ENCODE measurements around the gene KLHL29. TPM values are rescaled to one million over a fixed set of nuclear protein-coding genes. Genes with fewer than 3 reads are reported as not detected.

Gene KLHL29
- total RNA-seq, 2 donors from 2014 or later = 2.9 to 4.6 TPM

GRCh38 chr2:23530206-23530908 is 145.4 kb downstream of the KLHL29 start:
- ATAC-seq (no peak), DNase-seq (no peak)
- intact Hi-C loops (cut with DNase I, micrococcal nuclease) = no loop called here

- ATAC-seq (peak; percentile 71), DNase-seq (no peak)
- intact Hi-C loops (cut with DNase I, micrococcal nuclease) = no loop called here
These were observed 145.9 kb downstream of the KLHL29 start for GRCh38 chr2:23530909-23531276.

DNA sequence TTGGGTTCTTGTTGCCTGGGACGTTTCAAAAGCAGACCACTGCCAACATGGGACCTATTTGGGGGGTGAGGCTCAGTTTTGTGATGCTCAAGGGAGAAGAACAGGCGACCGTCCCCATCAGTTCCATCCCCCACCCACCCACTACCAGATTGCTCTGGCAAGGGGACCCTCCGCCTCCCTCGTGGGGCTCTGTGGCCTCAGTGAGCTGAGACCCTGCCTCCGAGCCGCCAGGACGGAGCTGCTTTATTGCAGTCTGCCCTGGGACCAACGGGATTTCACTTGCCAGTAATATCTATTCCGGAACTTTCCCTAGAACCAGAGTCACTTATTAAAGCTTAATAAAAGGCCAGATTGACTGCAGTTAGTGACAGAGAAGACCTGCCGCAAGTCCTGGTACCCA is 146.3 kb downstream of the KLHL29 start:
- ATAC-seq = no peak
- intact Hi-C loops (cut with DNase I, micrococcal nuclease) = no loop called here
- no peak for DNase-seq

DNA sequence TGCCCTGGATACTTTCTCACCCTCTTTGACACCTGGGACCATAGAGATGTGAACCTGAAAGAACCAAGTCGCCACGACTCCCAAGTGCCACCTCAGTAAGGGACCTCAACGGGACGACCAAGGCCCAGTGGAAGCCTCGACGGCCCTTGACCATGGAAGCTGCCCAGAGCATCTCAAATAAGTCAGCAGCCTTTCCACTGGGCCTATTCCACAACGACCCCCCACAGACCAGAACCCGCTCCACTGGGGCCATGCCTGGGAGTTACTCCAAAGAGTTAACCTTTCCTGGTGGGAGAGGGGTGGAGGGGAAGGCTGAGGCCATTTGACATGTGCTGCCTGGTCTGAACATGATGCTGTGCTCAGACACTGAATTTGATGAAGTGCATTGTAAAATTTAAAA is 146.9 kb downstream of the KLHL29 start:
- no peak for DNase-seq
- intact Hi-C loops (cut with DNase I, micrococcal nuclease) = no loop called here
- ATAC-seq = no peak

- intact Hi-C loops (cut with DNase I, micrococcal nuclease) = no loop called here
- ATAC-seq = no peak
These were observed 147.7 kb downstream of the KLHL29 start for GRCh38 chr2:23532391-23533337.

GRCh38 chr2:23533338-23533695 is 148.3 kb downstream of the KLHL29 start:
- ATAC-seq (no peak), DNase-seq (no peak)
- intact Hi-C loops (cut with DNase I, micrococcal nuclease) = no loop called here

More at GRCh38 chr2:23532391-23533337, 147.7 kb downstream of the KLHL29 start:
- peak in 1 of 2 donors; percentile 24 for DNase-seq

- DNase-seq (no peak), ATAC-seq (no peak)
- intact Hi-C loops (cut with DNase I, micrococcal nuclease) = no loop called here
These were observed 149.8 kb downstream of the KLHL29 start for GRCh38 chr2:23534771-23535170.

DNA sequence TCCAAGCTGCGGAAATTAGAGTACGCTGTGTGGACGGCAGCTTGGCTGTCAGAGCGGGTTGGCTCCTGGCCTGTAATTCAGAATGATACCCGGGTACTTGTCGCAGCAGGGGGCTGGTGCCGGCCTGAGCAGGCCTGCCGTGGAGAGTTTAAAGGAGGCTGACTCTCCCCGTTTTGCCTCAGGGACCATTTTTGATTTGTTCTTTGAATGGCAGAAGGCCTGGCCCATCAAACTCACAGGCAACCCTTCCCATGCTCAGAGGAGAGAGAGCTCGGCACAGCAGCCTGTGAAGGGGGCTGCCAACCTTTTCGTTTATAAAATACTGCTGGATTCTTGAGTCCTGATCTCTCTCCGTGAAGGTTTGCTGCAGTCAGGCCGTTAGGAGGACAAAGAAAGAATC is 151.3 kb downstream of the KLHL29 start:
- DNase-seq (no peak), ATAC-seq (no peak)
- intact Hi-C loops (cut with DNase I, micrococcal nuclease) = no loop called here

DNA sequence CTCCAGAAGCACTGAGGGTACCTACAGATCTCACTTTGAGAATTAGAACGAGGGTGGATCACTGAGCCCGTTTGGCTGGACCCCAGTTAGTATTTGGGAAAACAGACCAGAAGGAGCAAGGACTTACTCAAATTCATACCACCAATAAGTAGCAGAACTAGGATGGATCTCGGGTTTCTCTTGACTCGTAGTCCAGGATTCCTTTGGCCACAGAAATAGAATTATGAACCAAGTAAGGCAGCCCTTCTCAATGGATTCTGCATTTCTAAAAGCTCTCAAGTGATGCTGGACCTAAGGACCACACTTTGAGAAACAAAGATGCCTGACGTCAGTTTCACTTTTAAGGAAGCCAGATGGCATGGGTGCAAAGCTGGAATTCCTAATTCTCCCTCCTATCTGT is 153.0 kb downstream of the KLHL29 start:
- intact Hi-C loops (cut with DNase I, micrococcal nuclease) = no loop called here
- no peak for ATAC-seq
- DNase-seq = no peak

DNA sequence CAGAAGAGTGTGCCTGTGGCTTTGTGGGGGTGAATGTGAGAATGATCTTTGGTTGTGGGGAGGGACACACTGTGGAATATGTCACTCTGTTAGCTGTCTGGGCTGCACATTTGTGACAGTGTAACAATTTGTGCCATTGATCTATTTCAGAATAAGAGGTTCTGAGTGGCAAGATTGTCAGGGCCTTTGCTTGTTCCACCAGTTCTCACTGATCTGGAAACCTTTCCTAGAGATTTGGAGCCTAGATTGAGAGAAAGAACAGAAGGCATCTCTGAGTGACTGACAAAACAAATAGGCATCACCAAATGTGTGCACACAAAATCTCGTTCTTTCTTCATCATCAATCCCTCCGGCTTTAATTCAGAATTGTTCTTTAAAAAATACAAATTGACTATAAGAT is 153.6 kb downstream of the KLHL29 start:
- DNase-seq (no peak), ATAC-seq (no peak)
- intact Hi-C loops (cut with DNase I, micrococcal nuclease) = no loop called here

- ATAC-seq = no peak
- DNase-seq = no peak
- intact Hi-C loops (cut with DNase I, micrococcal nuclease) = no loop called here
These were observed 155.9 kb downstream of the KLHL29 start for GRCh38 chr2:23540804-23541360.

GRCh38 chr2:23541503-23542229 is 156.7 kb downstream of the KLHL29 start:
- DNase-seq (no peak), ATAC-seq (peak; percentile 66)
- intact Hi-C loops (cut with DNase I, micrococcal nuclease) = no loop called here

DNA sequence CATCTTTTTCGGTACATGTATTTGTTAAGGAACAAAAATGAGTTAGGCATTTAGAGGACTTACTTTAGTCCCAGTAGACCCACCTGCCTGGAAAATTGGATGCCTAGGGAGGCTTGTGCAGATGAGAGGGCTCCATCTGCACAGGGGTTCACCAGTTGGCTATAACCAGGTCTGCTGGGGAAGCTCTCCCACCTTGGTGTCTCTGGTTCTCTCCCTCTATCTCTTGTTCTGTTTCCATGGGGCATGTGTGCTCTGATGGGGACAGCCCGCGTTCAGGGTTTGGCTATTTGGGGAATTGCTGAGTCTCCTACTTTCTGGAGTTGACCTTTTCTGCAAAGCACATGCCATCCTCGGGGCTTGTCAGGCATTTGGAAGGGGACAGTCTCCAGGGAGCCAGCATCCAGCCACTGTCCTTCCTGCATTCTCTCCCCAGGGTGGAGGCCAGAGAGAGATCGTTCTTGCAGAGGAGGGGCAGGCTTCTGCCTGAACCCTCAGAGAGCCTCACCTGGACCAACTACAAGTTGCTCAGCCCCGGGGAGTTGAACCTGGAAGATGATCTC is 157.3 kb downstream of the KLHL29 start:
- no peak for DNase-seq
- intact Hi-C loops (cut with DNase I, micrococcal nuclease) = no loop called here

DNA sequence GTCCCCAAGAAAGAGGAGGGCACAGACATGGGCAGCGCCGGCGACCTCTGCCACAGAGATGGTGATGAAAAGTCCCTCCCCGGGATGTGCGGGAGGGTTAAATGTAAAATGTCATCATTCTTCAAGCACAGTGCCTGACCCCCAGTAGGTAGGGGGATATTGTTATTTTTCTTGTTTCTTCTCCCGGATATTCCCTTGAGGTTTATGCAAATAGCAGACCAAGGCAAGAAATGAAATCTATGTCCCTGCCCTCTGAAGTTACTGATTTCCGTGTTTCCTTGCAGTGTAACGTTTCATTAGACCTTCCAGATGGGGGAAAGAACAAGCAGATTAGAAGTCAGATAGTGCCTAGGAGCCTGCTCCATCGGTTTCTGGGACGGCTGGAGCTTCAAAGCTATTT is 158.3 kb downstream of the KLHL29 start:
- ATAC-seq (no peak), DNase-seq (no peak)
- intact Hi-C loops (cut with DNase I, micrococcal nuclease) = no loop called here

More for the DNA sequence above, 157.3 kb downstream of the KLHL29 start:
- no peak for ATAC-seq

GRCh38 chr2:23543728-23544127 is 158.7 kb downstream of the KLHL29 start:
- intact Hi-C loops (cut with DNase I, micrococcal nuclease) = no loop called here
- ATAC-seq (no peak), DNase-seq (no peak)

DNA sequence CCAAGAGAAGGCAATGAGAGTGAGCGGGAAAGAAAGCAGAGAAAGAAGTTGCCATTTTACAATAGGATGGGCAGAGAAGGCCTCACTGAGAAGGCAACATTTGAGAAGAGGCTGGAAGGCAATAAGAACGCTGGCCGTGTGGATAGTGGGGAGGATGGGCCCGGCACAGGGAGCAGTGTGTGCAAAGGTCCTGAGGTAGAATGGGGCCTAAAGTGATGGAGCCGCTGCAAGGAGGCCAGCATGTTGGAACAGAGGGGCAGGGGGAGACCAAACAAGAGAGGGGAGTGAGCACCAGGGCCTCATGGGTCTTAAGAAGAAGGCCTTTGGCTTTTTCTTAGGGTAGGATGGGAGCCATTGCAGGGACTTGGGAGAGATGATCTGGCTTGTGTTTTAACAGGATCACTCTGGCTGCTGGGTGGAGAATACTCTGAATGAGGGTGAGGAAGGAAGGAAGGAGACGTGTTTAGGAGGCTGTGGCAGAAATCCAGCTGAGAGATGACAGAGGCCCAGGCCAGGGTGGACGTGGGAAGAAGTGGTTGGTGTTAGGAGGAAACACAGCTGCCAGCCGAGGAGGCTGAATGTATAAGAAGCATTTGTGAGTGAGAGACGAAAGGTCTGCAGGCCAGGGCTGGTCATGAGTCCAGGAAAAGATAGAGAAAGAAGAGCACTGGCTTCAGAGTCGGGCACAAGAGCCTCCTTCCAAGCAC is 159.8 kb downstream of the KLHL29 start:
- ATAC-seq (no peak), DNase-seq (no peak)
- intact Hi-C loops (cut with DNase I, micrococcal nuclease) = no loop called here

- no peak for ATAC-seq
- intact Hi-C loops (cut with DNase I, micrococcal nuclease) = no loop called here
- no peak for DNase-seq
These were observed 160.4 kb downstream of the KLHL29 start for GRCh38 chr2:23545396-23545795.

DNA sequence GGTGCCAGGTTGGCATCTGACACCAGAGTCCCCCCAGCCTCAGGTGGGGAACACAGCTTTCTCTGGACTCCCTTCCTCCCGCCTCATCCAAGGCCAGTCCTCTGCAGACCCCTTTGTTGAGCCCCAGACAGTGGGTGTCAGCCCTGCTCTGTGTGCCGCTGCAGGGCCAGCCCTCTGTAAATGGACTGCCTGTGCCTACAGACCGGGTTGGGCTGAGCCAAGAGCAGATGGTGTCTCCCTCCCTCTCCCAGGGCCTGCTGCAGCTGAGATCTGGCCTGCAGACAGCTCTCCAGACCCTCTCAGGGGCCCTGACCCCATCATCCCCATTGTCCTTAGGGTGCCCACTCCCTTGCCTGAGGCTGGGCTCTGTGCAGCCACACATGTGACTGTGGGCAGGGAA is 160.8 kb downstream of the KLHL29 start:
- ATAC-seq (no peak), DNase-seq (no peak)
- intact Hi-C loops (cut with DNase I, micrococcal nuclease) = no loop called here

Data from left colon (tissue), 2 donors.